Erythroblast (primary cell): Measurements from ENCODE around the gene NLRX1.

Experiments used
- GATA1 ChIP-seq: IDR thresholded peaks from 2 replicates; pipeline ENCODE4 v1.6.1; 2011; ENCODE audit warnings: low read depth, mild to moderate bottlenecking, control low read depth, low read length, moderate library complexity
- POLR2A ChIP-seq: IDR thresholded peaks from 2 replicates; pipeline ENCODE4 v1.6.1; 2011; ENCODE audit warnings: mild to moderate bottlenecking, low read length

DNA sequence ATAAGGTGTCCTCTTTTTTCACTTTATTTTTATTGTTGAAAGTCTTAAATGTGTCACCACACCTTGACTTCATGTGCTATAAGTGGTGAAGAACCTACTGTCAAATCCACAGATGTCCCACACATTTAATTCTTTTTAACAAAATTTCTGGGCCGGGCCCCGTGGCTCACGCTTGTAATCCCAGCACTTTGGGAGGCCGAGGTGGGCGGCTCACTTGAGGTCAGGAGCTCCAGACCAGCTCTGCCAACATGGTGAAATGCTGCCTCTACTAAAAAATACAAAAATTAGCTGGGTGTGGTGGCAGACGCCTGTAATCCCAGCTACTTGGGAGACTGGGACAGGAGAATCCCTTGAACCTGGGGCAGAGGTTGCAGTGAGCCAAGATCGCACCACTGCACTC is 40.7 kb downstream of the NLRX1 start:
- TF ChIP-seq POLR2A: no peak
- no peak for TF ChIP-seq GATA1
